Kidney (tissue), 14 donors: ENCODE results near the gene SHISA6. TPM values are rescaled to one million over a fixed set of nuclear protein-coding genes. Genes with fewer than 3 reads are reported as not detected.

Source experiments
- DNase-seq, 5 donors: peaks; one replicate each; pipeline ENCODE4 v3.0.0-alpha.2; 2013 to 2020
- FAIRE-seq: peaks from 2 replicates; lab custom pipeline; 2012; peaks lifted over from hg19 to GRCh38; lab: Jason Lieb, UNC
- H3K27ac ChIP-seq, 2 donors: one replicate each; pipeline ENCODE4 v1.7.0; 2013; ENCODE audit warnings: low read depth in 2 of 2, low read length in 2 of 2, inconsistent platforms in 1 of 2
- H3K27me3 ChIP-seq: one replicate; pipeline ENCODE4 v1.7.1; 2013; ENCODE audit warnings: low read length, inconsistent platforms; ENCODE audit not compliant: control insufficient read depth, insufficient read depth
- H3K36me3 ChIP-seq, 3 donors: one replicate each; pipeline versions ENCODE4 v1.7.0 to v1.7.1; 2013; ENCODE audit warnings: low read length in 3 of 3, control low read depth in 1 of 3, inconsistent platforms in 1 of 3; ENCODE audit not compliant: insufficient read depth in 3 of 3, control insufficient read depth in 2 of 3
- H3K4me1 ChIP-seq, 3 donors: one replicate each; pipeline versions ENCODE4 v1.7.0 to v1.7.1; 2013; ENCODE audit warnings: low read length in 3 of 3, inconsistent platforms in 1 of 3, low read depth in 1 of 3; ENCODE audit not compliant: control insufficient read depth in 2 of 3, insufficient read depth in 2 of 3
- H3K4me3 ChIP-seq, 3 donors: one replicate each; pipeline versions ENCODE4 v1.7.0 to v1.8.1; 2013; ENCODE audit warnings: low read length in 3 of 3, control low read depth in 1 of 3, inconsistent platforms in 1 of 3
- H3K9ac ChIP-seq, 3 donors: one replicate each; pipeline versions ENCODE4 v1.7.0 to v1.7.1; 2013; ENCODE audit warnings: low read length in 3 of 3, control low read depth in 1 of 3, inconsistent platforms in 1 of 3
- H3K9me3 ChIP-seq, 3 donors: one replicate each; pipeline versions ENCODE4 v1.7.0 to v1.7.1; 2013; ENCODE audit warnings: low read length in 3 of 3, control low read depth in 1 of 3, inconsistent platforms in 1 of 3; ENCODE audit not compliant: control insufficient read depth in 2 of 3, insufficient read depth in 1 of 3
- intact Hi-C: fragments of 100-400 bp; cut with DNase I; formaldehyde crosslinking; loops from one replicate; pipeline ENCODE4 v1.11.1; 2022
- polyA plus RNA-seq: library from polyadenylated mRNA; stranded (reverse); fragments of 350-450 nt; fragmentation: Illumina TruSeq; extraction: RNeasy Lipid Tissue Mini Kit (QIAGEN cat#74804); gene quantifications from one replicate; pipeline ENCODE4 v1.2.3, GENCODE V29; 2014; ENCODE audit warnings: low read depth, low replicate concordance; ENCODE audit not compliant: insufficient read depth
- total RNA-seq: library from RNA; stranded (reverse); fragmentation: NEBNext Ultra II Directional; extraction: Animal tissue kit (Norgen Biotek cat#: 25700); gene quantifications from one replicate; pipeline ENCODE4 v1.2.1, GENCODE V29; 2021
- TF ChIP-seq, protein P1 (sequence below): IDR thresholded peaks from 3 replicates; pipeline ENCODE4 v1.5.1; 2012; ENCODE audit warnings: mild to moderate bottlenecking, moderate library complexity, borderline replicate concordance; ENCODE audit not compliant: insufficient read depth; ENCODE audit errors: extremely low read depth
- donor health status: control.
- donor health status: control.
- donor health status: control.
- donor health status: control.
- donor health status: control.
- donor health status: DM: yes; HTN: yes; CAD: no.
- donor health status: Normal renal cell carcinoma (clear cell type).

Gene SHISA6
- total and polyA plus RNA-seq, 2 donors from 2014 or later = 0.84 to 1.0 TPM

DNA sequence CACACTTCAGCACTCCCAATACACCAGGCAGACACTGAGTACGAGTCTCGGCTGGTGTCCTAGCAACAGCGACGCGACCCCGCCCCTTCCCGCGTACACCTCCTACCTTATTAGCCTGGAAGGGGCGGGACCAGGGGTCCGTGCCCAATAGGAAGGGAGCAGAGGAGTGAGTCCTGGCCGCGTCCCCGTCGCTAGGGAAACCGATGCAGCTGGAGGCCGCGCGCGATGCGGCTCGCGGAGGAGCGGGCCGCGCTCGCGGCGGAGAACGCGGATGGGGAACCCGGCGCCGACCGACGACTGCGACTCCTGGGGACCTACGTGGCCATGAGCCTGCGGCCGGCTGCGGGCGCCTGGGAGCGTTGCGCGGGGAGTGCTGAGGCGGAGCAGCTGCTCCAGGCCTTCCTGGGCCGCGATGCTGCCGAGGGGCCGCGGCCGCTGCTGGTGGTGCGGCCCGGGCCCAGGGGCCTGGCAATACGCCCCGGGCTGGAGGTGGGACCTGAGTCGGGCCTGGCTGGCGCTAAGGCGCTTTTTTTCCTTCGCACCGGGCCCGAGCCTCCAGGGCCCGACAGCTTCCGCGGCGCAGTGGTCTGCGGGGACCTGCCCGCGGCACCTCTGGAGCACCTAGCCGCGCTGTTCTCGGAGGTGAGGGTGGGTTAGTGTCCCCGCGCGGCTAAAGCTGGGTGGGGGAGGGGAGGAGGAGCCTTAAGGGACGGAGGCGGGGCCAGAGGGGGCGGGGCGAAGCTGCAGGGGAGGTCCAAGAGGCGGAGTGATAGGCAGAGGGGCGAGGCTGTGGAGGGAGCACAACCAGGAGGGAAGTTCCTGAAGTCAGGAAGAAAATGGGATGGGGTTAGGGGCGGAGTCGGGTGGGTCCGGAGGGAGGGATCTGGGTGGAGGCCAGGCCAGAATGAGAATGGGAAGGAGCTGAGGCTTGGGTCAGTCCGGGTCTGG lies 357.5 kb downstream of the SHISA6 start, which contains the start of gene DNAH9:
Gene DNAH9 (plus strand): TSS at position 197 of the 948 bp plus-strand sequence. CDS start 29 bp downstream, at position 226.
- Histone ChIP-seq H3K4me3 (peak within 1 kb of the TSS; percentile 40 to 65 (median 58)), H3K4me1 (no peaks in the 10 kb centered on the region), H3K27ac (peak within 1 kb of the TSS; percentile 30 to 49), H3K27me3 (no peaks in the 10 kb centered on the region), H3K9ac (peak within 1 kb of the TSS in 2 of 3 donors; percentile 9 to 44), H3K9me3 (no peaks in the 10 kb centered on the region), H3K36me3 (no peaks in the 10 kb centered on the region)
- TF ChIP-seq, protein P1, sequence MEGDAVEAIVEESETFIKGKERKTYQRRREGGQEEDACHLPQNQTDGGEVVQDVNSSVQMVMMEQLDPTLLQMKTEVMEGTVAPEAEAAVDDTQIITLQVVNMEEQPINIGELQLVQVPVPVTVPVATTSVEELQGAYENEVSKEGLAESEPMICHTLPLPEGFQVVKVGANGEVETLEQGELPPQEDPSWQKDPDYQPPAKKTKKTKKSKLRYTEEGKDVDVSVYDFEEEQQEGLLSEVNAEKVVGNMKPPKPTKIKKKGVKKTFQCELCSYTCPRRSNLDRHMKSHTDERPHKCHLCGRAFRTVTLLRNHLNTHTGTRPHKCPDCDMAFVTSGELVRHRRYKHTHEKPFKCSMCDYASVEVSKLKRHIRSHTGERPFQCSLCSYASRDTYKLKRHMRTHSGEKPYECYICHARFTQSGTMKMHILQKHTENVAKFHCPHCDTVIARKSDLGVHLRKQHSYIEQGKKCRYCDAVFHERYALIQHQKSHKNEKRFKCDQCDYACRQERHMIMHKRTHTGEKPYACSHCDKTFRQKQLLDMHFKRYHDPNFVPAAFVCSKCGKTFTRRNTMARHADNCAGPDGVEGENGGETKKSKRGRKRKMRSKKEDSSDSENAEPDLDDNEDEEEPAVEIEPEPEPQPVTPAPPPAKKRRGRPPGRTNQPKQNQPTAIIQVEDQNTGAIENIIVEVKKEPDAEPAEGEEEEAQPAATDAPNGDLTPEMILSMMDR = no peak
- peak; percentile 97 to 99 (median 98) for DNase-seq
- intact Hi-C loops = no loop called here
- FAIRE-seq = peak; percentile 69

DNA sequence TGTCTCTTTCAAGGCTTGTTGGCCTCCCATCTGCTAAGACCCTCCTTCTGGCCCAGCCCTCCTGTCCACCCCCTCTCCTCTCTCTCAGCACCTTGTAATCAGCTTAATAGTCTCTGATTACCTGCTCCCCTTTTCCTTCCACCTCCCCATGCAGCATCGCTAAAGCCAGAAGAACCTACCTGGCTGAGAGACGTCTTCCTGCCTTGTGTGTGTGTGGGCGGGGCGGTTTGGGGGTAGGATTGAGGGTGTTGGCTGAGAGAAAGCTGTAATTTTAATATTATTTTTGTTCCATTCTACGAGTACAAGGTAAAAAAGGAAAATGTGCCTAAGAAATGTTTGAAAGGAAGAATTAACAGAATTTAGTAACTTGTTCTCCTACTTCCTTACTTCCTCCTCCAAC lies 360.6 kb downstream of the SHISA6 start:
- no peak for DNase-seq
- TF ChIP-seq, protein P1 = no peak
- Histone ChIP-seq H3K36me3 (no peaks in the 10 kb centered on the region), H3K4me1 (no peaks in the 10 kb centered on the region), H3K9ac (no peak overlapping the region), H3K27ac (no peak overlapping the region), H3K4me3 (no peak overlapping the region), H3K27me3 (no peaks in the 10 kb centered on the region), H3K9me3 (no peaks in the 10 kb centered on the region)
- no peak for FAIRE-seq
- intact Hi-C loops = no loop called here

DNA sequence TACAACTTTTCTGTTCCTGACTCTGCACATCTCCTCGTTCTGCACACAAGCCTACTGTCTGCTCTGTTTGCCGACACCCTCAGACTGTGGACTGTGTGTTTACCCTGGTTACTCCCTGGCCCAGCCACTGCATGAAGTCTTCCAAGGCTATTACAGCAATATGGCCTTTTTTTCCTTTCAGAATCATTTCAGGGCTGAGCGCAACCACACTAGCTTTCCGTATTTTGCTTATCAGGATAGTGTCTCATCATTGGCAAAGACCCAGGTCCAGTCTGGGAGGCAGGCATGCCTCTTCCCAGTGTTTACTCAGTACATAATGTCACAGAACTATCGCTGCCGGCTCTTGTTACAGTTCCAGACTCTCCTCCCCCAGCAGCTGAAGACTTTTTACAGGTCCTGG lies 367.4 kb downstream of the SHISA6 start:
- Histone ChIP-seq H3K9me3 (no peaks in the 10 kb centered on the region), H3K9ac (no peak overlapping the region), H3K4me1 (no peaks in the 10 kb centered on the region), H3K27me3 (no peaks in the 10 kb centered on the region), H3K36me3 (no peaks in the 10 kb centered on the region), H3K27ac (no peak overlapping the region), H3K4me3 (no peak overlapping the region)
- peak in 4 of 5 donors; percentile 65 to 87 (median 78) for DNase-seq
- TF ChIP-seq, protein P1 = no peak
- intact Hi-C loops = no loop called here
- FAIRE-seq = no peak
